ENCODE results near the gene TRAPPC14. TPM values are rescaled to one million over a fixed set of nuclear protein-coding genes. Genes with fewer than 3 reads are reported as not detected.

The TRAPPC14 gene
- total and polyA plus RNA-seq, 4 donors: 9.4 to 54.1 (median 31.0) TPM

DNA sequence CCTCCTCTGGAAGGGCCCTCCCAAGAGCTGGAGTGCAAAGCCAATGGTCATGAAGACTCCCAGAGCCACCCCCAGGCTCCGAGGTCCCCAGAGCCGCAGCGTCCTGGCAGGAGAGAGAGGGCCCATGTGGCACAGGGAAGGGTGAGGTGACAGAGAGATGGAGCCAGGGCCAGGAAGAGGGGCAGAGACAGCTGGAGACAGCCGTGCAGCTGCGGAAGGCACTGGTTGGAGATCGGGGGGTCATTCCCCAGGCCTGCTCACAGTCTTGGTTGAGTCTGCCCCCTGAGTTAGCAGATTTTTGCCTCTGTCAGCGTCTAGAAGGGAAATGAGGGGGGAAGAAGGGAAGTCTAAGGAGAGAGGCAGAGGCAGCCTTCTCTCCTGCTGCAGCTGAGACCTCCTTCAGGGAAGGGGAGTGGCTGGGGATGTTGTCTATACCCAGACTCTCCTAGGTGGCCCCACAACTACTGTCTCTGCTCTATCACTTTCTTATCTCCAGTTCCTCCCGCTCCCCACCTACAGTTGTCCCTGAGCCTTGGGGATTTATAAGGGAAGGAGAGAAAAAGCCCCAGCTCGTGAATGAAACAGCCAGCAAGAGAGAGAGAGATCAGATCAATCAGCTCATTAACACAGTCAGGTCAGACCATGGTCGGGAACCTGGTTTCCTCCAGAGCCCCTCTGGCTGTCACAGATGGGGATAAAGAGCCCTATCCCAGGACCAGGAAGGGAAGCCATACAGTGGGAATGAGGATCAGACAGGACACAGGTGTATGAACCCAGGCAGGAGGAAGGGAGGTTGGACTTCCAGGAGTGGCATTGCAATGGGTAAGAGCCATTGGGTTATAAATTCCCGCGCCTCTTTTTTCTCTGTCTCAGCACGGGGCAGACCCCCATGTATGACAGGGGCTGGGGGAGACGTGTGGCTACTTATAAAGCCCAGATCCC is 8.7 kb upstream of the TRAPPC14 start:
- peak overlapping the region; percentile 54 for H3K4me3 ChIP-seq (ENCODE audit: low read depth, low read length)
- no peaks in the 10 kb centered on the region for H3K9me3 ChIP-seq (ENCODE audit: control insufficient read depth, insufficient read depth, low read length)
- no peak for DNase-seq (ENCODE audit: low read depth in 4 of 6, low spot score in 6 of 6)
- peaks cover 16% of the 10 kb centered on the region for H3K27me3 ChIP-seq (ENCODE audit: control insufficient read depth, insufficient read depth, low read length)
- peaks cover 55% of the 10 kb centered on the region for H3K4me1 ChIP-seq (ENCODE audit: control insufficient read depth, insufficient read depth, low read length)
- H3K27ac ChIP-seq (ENCODE audit: low read depth, low read length): no peak overlapping the region
- 33% methylated on average over 8 of the region's 14 CpGs for WGBS (ENCODE audit: insufficient coverage)
- peaks cover 8% of the 10 kb centered on the region for H3K36me3 ChIP-seq (ENCODE audit: control insufficient read depth, insufficient read depth, low read length)

DNA sequence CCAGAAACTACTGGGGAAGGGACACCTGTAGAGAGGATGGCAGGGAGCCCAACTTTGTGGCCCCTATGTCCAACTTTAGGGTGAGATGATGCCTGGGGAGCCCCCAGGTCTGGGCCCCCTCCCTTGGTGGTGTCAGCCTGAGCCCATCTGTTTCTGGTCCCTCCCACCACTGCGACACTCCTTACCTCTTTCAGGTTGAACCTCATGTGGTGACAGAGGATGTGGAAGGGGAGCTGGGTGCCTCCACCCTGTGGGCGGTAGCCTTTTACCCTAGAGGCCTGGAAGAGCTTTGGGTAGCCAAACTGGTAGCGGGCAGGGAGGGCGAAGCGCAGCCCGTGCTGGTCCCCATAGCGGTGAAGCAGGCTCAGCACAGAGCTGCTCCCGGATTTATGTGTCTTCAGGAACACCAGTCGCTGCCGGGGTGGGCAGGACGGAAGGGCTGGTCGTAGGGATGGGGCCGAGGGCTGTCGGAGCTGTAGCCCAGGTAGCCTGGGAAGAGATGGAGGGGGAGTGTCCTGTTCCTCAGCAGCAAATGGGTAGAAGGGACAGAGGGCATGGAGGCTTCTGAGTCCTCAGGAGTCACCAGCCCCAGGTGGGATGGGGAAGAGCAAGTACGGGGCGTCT is 7.9 kb upstream of the TRAPPC14 start:
- H3K4me1 ChIP-seq (ENCODE audit: control insufficient read depth, insufficient read depth, low read length): peaks cover 52% of the 10 kb centered on the region
- H3K27me3 ChIP-seq (ENCODE audit: control insufficient read depth, insufficient read depth, low read length): peaks cover 16% of the 10 kb centered on the region
- WGBS (ENCODE audit: insufficient coverage): 54% methylated on average over 13 of the region's 16 CpGs
- no peaks in the 10 kb centered on the region for H3K9me3 ChIP-seq (ENCODE audit: control insufficient read depth, insufficient read depth, low read length)
- H3K36me3 ChIP-seq (ENCODE audit: control insufficient read depth, insufficient read depth, low read length): peaks cover 8% of the 10 kb centered on the region
- DNase-seq (ENCODE audit: low read depth in 4 of 6, low spot score in 6 of 6): no peak
- no peak overlapping the region for H3K27ac ChIP-seq (ENCODE audit: low read depth, low read length)
- H3K4me3 ChIP-seq (ENCODE audit: low read depth, low read length): no peak overlapping the region

DNA sequence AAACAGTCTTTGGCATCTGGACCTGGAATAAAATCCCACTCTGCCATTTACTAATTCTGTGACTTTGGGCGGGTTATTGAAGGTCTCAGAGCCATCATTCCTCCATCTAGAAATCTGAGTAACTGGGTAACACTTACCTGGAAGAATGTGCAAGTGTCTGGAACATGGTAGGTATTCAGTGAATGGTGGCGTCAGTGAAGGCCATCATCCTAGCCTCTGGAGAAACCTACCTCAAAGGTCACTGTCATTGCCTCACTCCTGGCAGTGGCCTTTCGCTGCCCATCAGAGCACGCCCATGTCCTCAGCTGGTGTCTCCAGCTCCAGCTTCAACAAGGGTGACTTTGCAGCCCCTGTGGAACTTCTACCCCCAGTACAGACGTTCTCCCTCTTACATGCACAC is 5.3 kb upstream of the TRAPPC14 start:
- H3K27me3 ChIP-seq (ENCODE audit: control insufficient read depth, insufficient read depth, low read length): peaks cover 14% of the 10 kb centered on the region

DNA sequence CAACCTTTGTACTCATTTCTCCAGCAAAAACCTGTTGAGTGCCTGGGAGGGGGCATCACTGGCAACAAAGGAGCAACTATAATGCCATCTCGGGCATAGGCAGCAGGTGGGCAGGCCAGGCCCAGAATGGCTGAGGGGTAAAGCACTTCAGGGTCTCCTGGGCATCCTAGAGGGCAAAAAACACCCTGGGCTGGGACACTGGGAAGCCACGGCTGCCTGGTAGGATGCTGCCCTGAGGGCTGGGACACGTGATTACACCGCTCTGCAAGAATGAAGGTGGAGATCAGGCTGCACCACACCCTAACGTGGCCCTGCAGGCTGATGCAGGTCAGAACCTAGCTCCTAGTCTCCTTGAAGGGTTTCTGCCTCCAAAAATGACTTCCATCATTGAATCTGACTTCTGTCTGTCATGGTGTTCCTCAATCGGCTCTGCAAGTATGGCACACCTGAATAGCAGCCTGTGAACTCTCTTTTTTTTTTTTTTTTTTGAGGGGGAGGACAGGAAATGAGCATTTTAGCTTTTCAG is 4.5 kb upstream of the TRAPPC14 start:
- Histone ChIP-seq H3K4me1 (ENCODE audit: control insufficient read depth, insufficient read depth, low read length) (peaks cover 29% of the 10 kb centered on the region), H3K27me3 (ENCODE audit: control insufficient read depth, insufficient read depth, low read length) (peaks cover 12% of the 10 kb centered on the region), H3K27ac (ENCODE audit: low read depth, low read length) (no peak overlapping the region), H3K36me3 (ENCODE audit: control insufficient read depth, insufficient read depth, low read length) (peaks cover 3% of the 10 kb centered on the region), H3K4me3 (ENCODE audit: low read depth, low read length) (no peak overlapping the region), H3K9me3 (ENCODE audit: control insufficient read depth, insufficient read depth, low read length) (no peaks in the 10 kb centered on the region)
- DNase-seq (ENCODE audit: low read depth in 4 of 6, low spot score in 6 of 6): no peak
- WGBS (ENCODE audit: insufficient coverage): 76% methylated on average over 5 of the region's 6 CpGs

More for the DNA sequence above, 5.3 kb upstream of the TRAPPC14 start:
- Histone ChIP-seq H3K4me3 (ENCODE audit: low read depth, low read length) (no peak overlapping the region), H3K27ac (ENCODE audit: low read depth, low read length) (no peak overlapping the region), H3K4me1 (ENCODE audit: control insufficient read depth, insufficient read depth, low read length) (peaks cover 35% of the 10 kb centered on the region), H3K9me3 (ENCODE audit: control insufficient read depth, insufficient read depth, low read length) (no peaks in the 10 kb centered on the region), H3K36me3 (ENCODE audit: control insufficient read depth, insufficient read depth, low read length) (peaks cover 3% of the 10 kb centered on the region)
- 90% methylated on average over 4 of the region's 5 CpGs for WGBS (ENCODE audit: insufficient coverage)
- no peak for DNase-seq (ENCODE audit: low read depth in 4 of 6, low spot score in 6 of 6)

DNA sequence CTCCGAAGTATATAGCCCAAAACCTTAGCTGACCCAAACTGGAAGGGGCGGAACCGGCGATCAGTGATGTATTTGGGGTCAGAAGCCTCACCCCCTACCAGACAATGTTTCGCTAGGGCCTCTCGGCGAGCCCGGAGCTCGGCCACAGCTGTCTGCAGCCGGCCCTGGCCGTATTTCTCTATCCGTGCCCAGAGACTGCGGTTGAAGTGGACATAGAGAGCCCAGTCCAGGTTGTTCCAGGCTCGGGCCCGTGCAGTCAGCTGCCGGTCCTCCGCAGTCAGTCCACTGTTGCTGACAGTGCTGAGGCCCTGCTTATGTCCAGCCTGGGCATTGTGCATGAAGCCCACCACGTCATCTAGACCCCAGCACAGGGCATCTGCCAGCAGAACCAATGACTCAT is 1.5 kb upstream of the TRAPPC14 start:
- no peak for DNase-seq (ENCODE audit: low read depth in 4 of 6, low spot score in 6 of 6)
- WGBS (ENCODE audit: insufficient coverage): 93% methylated on average over 17 of the region's 18 CpGs
- Histone ChIP-seq H3K27ac (ENCODE audit: low read depth, low read length) (no peak overlapping the region), H3K4me1 (ENCODE audit: control insufficient read depth, insufficient read depth, low read length) (peaks cover 29% of the 10 kb centered on the region), H3K9me3 (ENCODE audit: control insufficient read depth, insufficient read depth, low read length) (no peaks in the 10 kb centered on the region), H3K36me3 (ENCODE audit: control insufficient read depth, insufficient read depth, low read length) (peaks cover 27% of the 10 kb centered on the region), H3K27me3 (ENCODE audit: control insufficient read depth, insufficient read depth, low read length) (no peaks in the 10 kb centered on the region), H3K4me3 (ENCODE audit: low read depth, low read length) (no peak overlapping the region)

DNA sequence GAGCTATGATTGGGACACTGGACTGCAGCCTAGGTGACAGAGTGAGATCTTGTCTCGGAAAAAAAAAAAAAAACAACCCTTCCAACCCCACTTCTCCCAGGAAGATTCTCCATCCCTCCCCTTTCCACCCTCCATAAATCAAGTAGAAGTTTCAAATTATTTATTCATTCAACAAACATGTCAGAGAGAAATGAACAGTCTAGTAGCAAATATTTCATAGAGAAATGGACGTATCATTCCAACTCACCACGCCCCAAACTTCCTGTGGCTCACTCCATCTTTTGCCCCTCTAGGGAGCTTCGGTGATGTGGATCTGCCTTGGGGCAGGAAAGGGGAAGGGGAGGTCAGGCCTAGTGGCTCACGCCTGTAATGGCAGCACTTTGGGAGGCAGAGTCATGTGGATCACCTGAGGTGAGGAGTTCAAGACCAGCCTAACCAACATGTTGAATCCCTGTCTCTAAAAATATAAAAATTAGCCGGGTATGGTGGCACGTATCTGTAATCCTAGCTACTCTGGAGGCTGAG is 638 bp upstream of the TRAPPC14 start:
- Histone ChIP-seq H3K36me3 (ENCODE audit: control insufficient read depth, insufficient read depth, low read length) (peaks cover 34% of the 10 kb centered on the region), H3K27ac (ENCODE audit: low read depth, low read length) (peak overlapping the region; percentile 88), H3K27me3 (ENCODE audit: control insufficient read depth, insufficient read depth, low read length) (no peaks in the 10 kb centered on the region), H3K9me3 (ENCODE audit: control insufficient read depth, insufficient read depth, low read length) (no peaks in the 10 kb centered on the region), H3K4me3 (ENCODE audit: low read depth, low read length) (peak overlapping the region; percentile 66), H3K4me1 (ENCODE audit: control insufficient read depth, insufficient read depth, low read length) (peaks cover 29% of the 10 kb centered on the region)
- DNase-seq (ENCODE audit: low read depth in 4 of 6, low spot score in 6 of 6): no peak
- no CpG with 5 or more reads among the region's 7 CpGs for WGBS (ENCODE audit: insufficient coverage)

DNA sequence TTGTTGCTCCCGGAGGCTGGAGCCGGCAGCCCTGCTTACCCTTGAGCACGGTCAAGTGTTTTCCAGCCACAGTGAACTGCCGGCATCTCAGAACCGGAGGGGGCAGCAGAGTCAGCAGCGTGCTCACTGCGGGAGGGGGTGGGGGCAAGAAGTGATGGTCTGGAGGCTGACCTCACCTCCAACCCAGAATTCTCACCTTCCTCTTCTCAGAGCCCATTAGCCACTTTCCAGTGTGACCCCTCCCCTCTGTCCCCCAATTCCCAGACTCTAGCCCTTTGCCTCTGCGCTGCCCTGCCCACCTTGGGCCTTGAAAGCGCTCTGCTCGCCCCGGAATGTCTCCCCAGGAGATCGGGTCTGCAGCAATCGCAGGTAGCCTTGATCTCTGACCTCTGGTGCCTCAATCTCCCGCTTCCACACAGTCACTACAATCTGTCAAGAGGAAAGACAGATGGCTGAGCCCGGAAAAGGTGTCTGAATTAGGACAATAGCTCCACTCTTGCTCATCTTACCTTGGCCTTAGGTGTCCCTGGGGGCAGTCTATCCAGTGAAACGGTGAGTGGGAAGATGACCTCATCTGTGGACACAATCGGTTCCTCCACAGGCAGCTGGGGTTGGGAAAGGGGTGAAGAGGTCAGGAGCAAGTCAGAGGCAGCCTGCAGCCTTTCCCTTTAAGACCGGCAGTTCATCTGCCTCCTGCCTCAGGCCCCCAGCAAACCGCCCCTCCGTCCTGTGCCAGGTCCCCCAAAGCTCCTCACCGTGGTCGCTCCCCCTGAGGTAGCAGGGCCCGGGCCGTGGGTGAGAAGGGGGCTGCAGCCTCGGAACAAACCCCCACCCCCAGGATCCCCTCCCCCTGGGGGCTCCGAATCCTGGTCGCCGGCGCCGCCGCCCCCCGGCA is 942 bp downstream of the TRAPPC14 start:
- H3K36me3 ChIP-seq (ENCODE audit: control insufficient read depth, insufficient read depth, low read length): peaks cover 45% of the 10 kb centered on the region
- no peak for DNase-seq (ENCODE audit: low read depth in 4 of 6, low spot score in 6 of 6)
- no peaks in the 10 kb centered on the region for H3K9me3 ChIP-seq (ENCODE audit: control insufficient read depth, insufficient read depth, low read length)
- no peaks in the 10 kb centered on the region for H3K27me3 ChIP-seq (ENCODE audit: control insufficient read depth, insufficient read depth, low read length)
- H3K4me1 ChIP-seq (ENCODE audit: control insufficient read depth, insufficient read depth, low read length): peaks cover 26% of the 10 kb centered on the region
- WGBS (ENCODE audit: insufficient coverage): 14% methylated on average over 21 of the region's 32 CpGs
- H3K4me3 ChIP-seq (ENCODE audit: low read depth, low read length): peak overlapping the region; percentile 66
- H3K27ac ChIP-seq (ENCODE audit: low read depth, low read length): no peak overlapping the region

DNA sequence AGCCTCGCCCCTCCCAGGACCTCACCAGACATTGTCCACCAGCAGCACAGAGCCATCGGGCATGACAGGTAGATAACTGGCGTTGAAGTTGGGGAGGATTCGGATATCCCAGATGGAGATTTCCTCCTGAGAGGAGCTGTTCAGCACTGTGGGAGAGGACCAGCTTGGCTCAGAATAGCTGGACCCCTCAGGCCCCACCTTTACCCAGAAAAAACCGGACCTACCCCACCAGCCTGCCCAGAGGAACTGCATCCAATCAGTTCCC is 1.5 kb downstream of the TRAPPC14 start:
- Histone ChIP-seq H3K27me3 (ENCODE audit: control insufficient read depth, insufficient read depth, low read length) (no peaks in the 10 kb centered on the region), H3K4me1 (ENCODE audit: control insufficient read depth, insufficient read depth, low read length) (peaks cover 26% of the 10 kb centered on the region), H3K9me3 (ENCODE audit: control insufficient read depth, insufficient read depth, low read length) (no peaks in the 10 kb centered on the region), H3K36me3 (ENCODE audit: control insufficient read depth, insufficient read depth, low read length) (peaks cover 45% of the 10 kb centered on the region), H3K27ac (ENCODE audit: low read depth, low read length) (no peak overlapping the region), H3K4me3 (ENCODE audit: low read depth, low read length) (no peak overlapping the region)
- DNase-seq (ENCODE audit: low read depth in 4 of 6, low spot score in 6 of 6): no peak
- 17% methylated on average over 1 of the region's 5 CpGs for WGBS (ENCODE audit: insufficient coverage)
